H1 (cell line): ENCODE measurements around the gene ICAM5. TPM values are rescaled to one million over a fixed set of nuclear protein-coding genes. Genes with fewer than 3 reads are reported as not detected.

Experiments
- BRCA1 ChIP-seq: IDR thresholded peaks from 2 replicates; pipeline ENCODE4 v1.6.1; 2012; ENCODE audit warnings: low read depth, low read length, improper control_type of control experiment
- CEBPB ChIP-seq: IDR thresholded peaks from 2 replicates; pipeline ENCODE4 v1.6.1; 2012; ENCODE audit warnings: low read depth, low read length
- GTF2F1 ChIP-seq: IDR thresholded peaks from 2 replicates; pipeline ENCODE4 v1.6.1; 2012; ENCODE audit warnings: low read depth, low read length, improper control_type of control experiment, borderline replicate concordance
- HDAC6 ChIP-seq: IDR thresholded peaks from one replicate; pipeline ENCODE4 v1.7.1; 2012; ENCODE audit warnings: low read depth, mild to moderate bottlenecking, inconsistent platforms, low read length, moderate library complexity
- KDM5A ChIP-seq: fragments of 200-600 bp; IDR thresholded peaks from 2 replicates; pipeline ENCODE4 v1.7.1; 2012; ENCODE audit warnings: mild to moderate bottlenecking, low read length, inconsistent platforms, mixed read lengths
- TCF12 ChIP-seq: IDR thresholded peaks from 2 replicates; pipeline ENCODE4 v1.6.1; 2011; ENCODE audit warnings: low read depth, mild to moderate bottlenecking, low read length
- polyA plus RNA-seq, 7 experiments: library from polyadenylated mRNA; depleted of rRNA in 3 of 7; stranded (reverse) in 5 of 7; unstranded in 2 of 7; fragments of >200 nt in 5 of 7; fragments of 200-250 nt in 2 of 7; gene quantifications; 1 replicate in 5 of 7; 2 replicates in 1 of 7; 4 replicates in 1 of 7; pipeline versions ENCODE4 v1.2.1 to v1.2.3, GENCODE V29; 2011 to 2013; ENCODE audit warnings: missing spikeins in 2 of 7, mixed read lengths in 2 of 7
- total RNA-seq: library from RNA; stranded (reverse); fragmentation: NEBNext Ultra II Directional; extraction: Animal tissue kit (Norgen Biotek cat#: 25700); gene quantifications from 2 replicates; pipeline ENCODE4 v1.2.1, GENCODE V29; 2021
- TF ChIP-seq, protein P1 (sequence below): IDR thresholded peaks from 2 replicates; pipeline ENCODE4 v1.6.1; 2012; ENCODE audit warnings: low read length, inconsistent platforms
- TF ChIP-seq, protein P2 (sequence below): IDR thresholded peaks from 2 replicates; pipeline ENCODE4 v1.6.1; 2011; ENCODE audit warnings: low read length, improper control_type of control experiment

The ICAM5 gene
- total and polyA plus RNA-seq, 2 of the 8 experiments (the other 6 are each of a cell fraction or from before 2014, with no cell fraction given), result 3.9 to 4.8 TPM

DNA sequence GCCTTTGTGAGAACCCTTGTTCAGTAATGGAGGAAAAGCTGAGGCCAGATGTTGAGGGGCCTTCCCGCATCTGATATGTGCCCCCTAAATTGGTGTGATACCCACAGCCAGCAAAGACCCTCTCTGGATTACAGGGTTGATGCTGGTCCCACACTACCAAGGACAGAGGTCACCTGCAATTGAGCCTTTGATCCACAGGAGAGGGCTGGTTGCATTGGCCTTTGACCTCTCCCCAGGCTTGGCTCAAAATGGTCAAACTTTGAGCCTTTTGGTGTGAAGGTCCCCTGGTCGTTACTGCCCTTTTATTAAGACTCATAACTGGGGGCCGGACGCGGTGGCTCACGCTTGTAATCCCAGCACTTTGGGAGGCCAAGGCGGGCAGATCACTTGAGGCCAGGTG lies 46.1 kb upstream of the ICAM5 start (continued):
- TF ChIP-seq, protein P1, sequence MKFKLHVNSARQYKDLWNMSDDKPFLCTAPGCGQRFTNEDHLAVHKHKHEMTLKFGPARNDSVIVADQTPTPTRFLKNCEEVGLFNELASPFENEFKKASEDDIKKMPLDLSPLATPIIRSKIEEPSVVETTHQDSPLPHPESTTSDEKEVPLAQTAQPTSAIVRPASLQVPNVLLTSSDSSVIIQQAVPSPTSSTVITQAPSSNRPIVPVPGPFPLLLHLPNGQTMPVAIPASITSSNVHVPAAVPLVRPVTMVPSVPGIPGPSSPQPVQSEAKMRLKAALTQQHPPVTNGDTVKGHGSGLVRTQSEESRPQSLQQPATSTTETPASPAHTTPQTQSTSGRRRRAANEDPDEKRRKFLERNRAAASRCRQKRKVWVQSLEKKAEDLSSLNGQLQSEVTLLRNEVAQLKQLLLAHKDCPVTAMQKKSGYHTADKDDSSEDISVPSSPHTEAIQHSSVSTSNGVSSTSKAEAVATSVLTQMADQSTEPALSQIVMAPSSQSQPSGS, result no peak
- no peak for TF ChIP-seq GTF2F1
- no peak for TF ChIP-seq TCF12
- TF ChIP-seq, protein P2, sequence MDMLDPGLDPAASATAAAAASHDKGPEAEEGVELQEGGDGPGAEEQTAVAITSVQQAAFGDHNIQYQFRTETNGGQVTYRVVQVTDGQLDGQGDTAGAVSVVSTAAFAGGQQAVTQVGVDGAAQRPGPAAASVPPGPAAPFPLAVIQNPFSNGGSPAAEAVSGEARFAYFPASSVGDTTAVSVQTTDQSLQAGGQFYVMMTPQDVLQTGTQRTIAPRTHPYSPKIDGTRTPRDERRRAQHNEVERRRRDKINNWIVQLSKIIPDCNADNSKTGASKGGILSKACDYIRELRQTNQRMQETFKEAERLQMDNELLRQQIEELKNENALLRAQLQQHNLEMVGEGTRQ, result no peak
- no peak for TF ChIP-seq HDAC6
- no peak for TF ChIP-seq CEBPB
- TF ChIP-seq BRCA1, result no peak
- TF ChIP-seq KDM5A, result no peak
